ENCODE results near the gene TRPM8.
A peak's percentile ranks its signal among the peaks of the same experiment; 100 is the strongest.

The TRPM8 gene

DNA sequence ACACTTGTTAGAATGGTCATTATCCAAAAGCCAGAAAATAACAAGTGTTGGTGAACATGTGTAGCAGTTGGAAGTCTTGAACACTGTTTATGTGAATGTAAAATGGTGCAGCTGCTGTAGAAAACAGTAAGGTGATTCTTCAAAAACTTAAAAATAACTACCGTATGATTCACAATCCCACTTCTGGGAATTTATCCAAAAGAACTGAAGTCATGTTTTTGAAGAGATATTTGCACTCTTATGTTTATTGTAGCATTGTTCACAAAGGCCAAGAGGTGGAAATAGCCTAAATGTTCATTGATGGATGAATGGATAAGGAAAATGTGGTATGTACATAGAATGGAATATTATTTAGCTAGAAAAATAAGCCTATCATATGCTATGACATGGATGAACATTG, 127.0 kb downstream of the TRPM8 start:
- TF ChIP-seq, protein P1, sequence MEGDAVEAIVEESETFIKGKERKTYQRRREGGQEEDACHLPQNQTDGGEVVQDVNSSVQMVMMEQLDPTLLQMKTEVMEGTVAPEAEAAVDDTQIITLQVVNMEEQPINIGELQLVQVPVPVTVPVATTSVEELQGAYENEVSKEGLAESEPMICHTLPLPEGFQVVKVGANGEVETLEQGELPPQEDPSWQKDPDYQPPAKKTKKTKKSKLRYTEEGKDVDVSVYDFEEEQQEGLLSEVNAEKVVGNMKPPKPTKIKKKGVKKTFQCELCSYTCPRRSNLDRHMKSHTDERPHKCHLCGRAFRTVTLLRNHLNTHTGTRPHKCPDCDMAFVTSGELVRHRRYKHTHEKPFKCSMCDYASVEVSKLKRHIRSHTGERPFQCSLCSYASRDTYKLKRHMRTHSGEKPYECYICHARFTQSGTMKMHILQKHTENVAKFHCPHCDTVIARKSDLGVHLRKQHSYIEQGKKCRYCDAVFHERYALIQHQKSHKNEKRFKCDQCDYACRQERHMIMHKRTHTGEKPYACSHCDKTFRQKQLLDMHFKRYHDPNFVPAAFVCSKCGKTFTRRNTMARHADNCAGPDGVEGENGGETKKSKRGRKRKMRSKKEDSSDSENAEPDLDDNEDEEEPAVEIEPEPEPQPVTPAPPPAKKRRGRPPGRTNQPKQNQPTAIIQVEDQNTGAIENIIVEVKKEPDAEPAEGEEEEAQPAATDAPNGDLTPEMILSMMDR (IDR thresholded peaks at IDR 0.05; ENCODE audit: low read depth, low read length, missing control alignments): no peak
- H3K4me3 ChIP-seq (replicated peaks; ENCODE audit: low read depth, low read length): no peak overlapping the region
- peak; percentile 79 for DNase-seq (ENCODE audit: extremely low read depth, low read depth)

DNA sequence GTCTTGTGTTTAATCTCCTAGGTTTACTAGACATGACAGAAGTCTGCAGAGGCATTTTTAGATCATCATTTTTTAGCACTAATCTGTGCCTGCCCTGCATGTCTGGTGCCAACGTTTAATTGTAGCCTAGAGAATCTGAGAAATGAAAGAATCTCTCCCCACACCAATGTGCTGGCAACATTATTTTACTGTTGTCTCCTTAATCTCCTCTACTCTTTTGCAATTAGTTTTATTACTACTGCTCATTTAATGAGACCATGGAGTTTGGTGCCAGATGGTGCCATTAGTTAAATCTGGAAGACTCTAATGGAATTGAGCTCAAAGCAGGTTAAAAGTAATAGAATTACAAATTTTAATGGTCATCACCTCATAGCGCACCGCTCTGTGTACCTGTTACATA, 129.3 kb downstream of the TRPM8 start:
- DNase-seq (ENCODE audit: extremely low read depth, low read depth): no peak
- TF ChIP-seq, protein P1 (IDR thresholded peaks at IDR 0.05; ENCODE audit: low read depth, low read length, missing control alignments): no peak
- no peak overlapping the region for H3K4me3 ChIP-seq (replicated peaks; ENCODE audit: low read depth, low read length)

DNA sequence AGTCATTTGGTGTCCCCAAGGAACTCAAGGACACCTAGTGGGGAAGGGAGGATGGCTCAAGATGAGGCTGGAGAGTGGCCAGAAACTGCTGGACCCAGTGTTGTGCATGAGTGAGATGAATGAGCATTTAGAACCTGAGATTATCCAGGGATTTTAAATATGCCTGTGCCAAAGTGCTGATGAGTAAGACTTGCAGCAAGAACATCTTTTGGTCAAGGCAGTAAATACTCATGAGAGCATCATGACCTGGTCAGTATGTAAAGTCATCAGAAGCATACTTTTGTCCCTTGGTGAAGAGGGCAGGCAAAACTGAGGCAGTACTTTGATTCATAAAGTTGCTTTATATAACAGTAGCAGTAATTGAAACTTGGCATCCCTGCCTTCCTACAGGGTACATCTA, 130.2 kb downstream of the TRPM8 start:
- no peak for DNase-seq (ENCODE audit: extremely low read depth, low read depth)
- no peak overlapping the region for H3K4me3 ChIP-seq (replicated peaks; ENCODE audit: low read depth, low read length)
- TF ChIP-seq, protein P1 (IDR thresholded peaks at IDR 0.05; ENCODE audit: low read depth, low read length, missing control alignments): no peak

DNA sequence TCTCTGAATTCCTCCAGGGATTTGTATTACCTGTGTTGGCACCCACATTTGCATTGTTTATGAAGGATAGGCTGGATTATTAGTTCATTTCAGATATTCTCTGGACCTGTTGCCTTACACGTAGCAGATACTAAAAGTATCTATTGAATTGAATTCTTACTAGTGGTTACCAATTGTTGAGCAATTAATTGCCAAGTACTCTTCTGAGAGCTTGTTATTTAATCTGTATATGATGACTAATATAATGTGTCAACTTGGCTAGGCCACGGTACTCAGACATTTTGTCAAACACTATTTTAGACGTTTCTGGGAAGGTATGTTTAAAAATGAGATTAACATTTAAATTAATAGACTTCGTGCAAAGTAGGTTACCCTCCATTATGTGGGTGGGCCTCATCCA, 130.9 kb downstream of the TRPM8 start:
- no peak for DNase-seq (ENCODE audit: extremely low read depth, low read depth)
- no peak overlapping the region for H3K4me3 ChIP-seq (replicated peaks; ENCODE audit: low read depth, low read length)
- TF ChIP-seq, protein P1 (IDR thresholded peaks at IDR 0.05; ENCODE audit: low read depth, low read length, missing control alignments): no peak

DNA sequence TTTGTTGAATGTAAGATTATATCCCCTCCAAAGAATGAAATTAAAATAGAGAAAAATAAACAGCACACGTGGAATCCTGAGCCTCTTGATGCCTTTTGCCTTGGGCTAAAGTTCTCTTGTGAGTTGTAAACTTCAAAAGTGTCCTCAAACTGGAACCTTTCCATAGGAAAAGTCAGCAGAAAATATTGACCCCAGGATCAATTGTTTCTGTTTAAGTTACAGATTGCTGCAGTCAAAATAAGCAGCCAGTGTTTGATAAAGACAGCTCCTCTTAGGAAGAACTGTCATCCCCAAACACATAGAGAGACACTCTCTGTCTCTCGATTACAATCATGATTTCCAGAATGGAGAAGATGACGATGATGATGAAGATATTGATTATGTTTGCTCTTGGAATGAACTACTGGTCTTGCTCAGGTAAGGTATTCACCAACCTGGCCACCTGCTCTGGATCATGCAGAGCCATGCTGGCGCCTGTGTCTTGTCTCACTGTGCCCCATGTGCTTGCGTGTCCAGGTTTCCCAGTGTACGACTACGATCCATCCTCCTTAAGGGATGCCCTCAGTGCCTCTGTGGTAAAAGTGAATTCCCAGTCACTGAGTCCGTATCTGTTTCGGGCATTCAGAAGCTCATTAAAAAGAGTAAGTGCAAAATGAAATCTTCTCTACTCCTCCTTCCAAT, 133.4 kb downstream of the TRPM8 start, which contains the start of gene SPP2:
Gene SPP2 (plus strand): TSS at position 248 of the 681 bp plus-strand sequence. CDS start 85 bp downstream, at position 333.
- TF ChIP-seq, protein P1 (IDR thresholded peaks at IDR 0.05; ENCODE audit: low read depth, low read length, missing control alignments): no peak
- DNase-seq (ENCODE audit: extremely low read depth, low read depth): no peak

DNA sequence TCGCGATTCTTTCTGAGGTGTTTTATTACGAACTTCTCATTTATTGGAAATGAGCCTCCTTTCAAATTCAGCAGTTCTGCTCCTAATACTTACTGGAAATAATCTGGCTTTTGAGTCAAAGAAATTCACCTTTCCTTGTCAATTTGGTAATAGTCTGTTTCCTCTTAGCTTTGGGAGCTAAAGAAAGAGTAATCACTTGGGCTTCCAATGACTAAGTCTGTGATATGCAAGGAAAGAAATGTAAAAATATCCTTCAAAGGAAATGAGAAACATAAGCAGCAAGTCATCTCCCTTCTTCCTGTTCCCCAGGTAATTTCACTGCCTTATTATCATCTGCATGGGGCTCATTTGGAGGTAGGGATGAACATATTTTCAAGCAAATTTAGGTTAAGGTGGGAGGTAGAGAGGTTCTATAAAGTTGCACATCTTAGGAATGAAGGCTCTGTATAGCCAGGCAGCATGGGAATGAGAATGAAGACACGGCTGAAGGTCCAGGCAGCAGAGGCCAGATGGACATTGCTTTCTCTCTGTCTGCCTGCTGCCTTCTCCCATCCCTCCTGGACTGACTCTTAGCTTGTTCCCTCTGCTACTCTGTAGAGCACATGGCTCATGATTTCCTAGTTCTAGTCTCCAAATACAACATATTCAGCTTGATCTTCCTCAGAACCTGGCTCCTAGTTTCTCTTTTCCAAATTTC, 134.3 kb downstream of the TRPM8 start:
- no peak for DNase-seq (ENCODE audit: extremely low read depth, low read depth)
- TF ChIP-seq, protein P1 (IDR thresholded peaks at IDR 0.05; ENCODE audit: low read depth, low read length, missing control alignments): no peak
- no peak overlapping the region for H3K4me3 ChIP-seq (replicated peaks; ENCODE audit: low read depth, low read length)

More for the DNA sequence above, 133.4 kb downstream of the TRPM8 start, which contains the start of gene SPP2:
- no peak within 1 kb of the TSS for H3K4me3 ChIP-seq (replicated peaks; ENCODE audit: low read depth, low read length)
